Measurements from ENCODE around the gene CAMSAP1.

- no peak for TF ChIP-seq POLR2AphosphoS5 (IDR thresholded peaks at IDR 0.05; ENCODE audit: low read depth, low read length)
- no peak for TF ChIP-seq TAF1 (IDR thresholded peaks at IDR 0.05; ENCODE audit: low read depth, low read length)
- no peak for TF ChIP-seq POLR2A (IDR thresholded peaks at IDR 0.05; ENCODE audit: low read depth, low read length)
- no peak for TF ChIP-seq PAX5 (IDR thresholded peaks at IDR 0.05; ENCODE audit: insufficient read depth, low read length, severe bottlenecking)
- TF ChIP-seq SPI1 (IDR thresholded peaks at IDR 0.05; ENCODE audit: low read depth, low read length) = no peak
- no peak for TF ChIP-seq POU2F2 (IDR thresholded peaks at IDR 0.05; ENCODE audit: low read depth, low read length)
These were observed 119.4 kb downstream of the CAMSAP1 start for GRCh38 chr9:135787776-135788575.

Measured in GM12891 (cell line).